ENCODE data around the gene MIEN1. TPM values are rescaled to one million over a fixed set of nuclear protein-coding genes. Genes with fewer than 3 reads are reported as not detected.
A peak's percentile ranks its signal among the peaks of the same experiment; 100 is the strongest.

The MIEN1 gene
- total and polyA plus RNA-seq, 2 of the 13 experiments (the other 11 are each of a cell fraction or from before 2014, with no cell fraction given) = 40.6 to 56.6 TPM

- TF ChIP-seq ZNF124 (CRISPR knock-in tag; IDR thresholded peaks at IDR 0.05) (peak; percentile 10; the same call in 1 of the 2 replicates), MLLT10 (CRISPR knock-in tag; IDR thresholded peaks at IDR 0.05) (no peak), ZNF883 (CRISPR knock-in tag; IDR thresholded peaks at IDR 0.05; ENCODE audit: not compliant biosample characterization) (no peak), HOXA3 (CRISPR knock-in tag; IDR thresholded peaks at IDR 0.05) (peak; percentile 24; the same call in 1 of the 2 replicates), RBM22 (optimal IDR thresholded peaks at IDR 0.05; ENCODE audit: low read length) (no peak), NFIC (IDR thresholded peaks at IDR 0.05; ENCODE audit: low read length) (no peak; the same call in 1 of the 2 replicates), NFKBIZ (CRISPR knock-in tag; IDR thresholded peaks at IDR 0.05) (0 out of 2 replicates have a peak, but pooled peaks have one; percentile 18), ZNF761 (CRISPR knock-in tag; conservative IDR thresholded peaks at IDR 0.05) (no peak), CBX5 (CRISPR knock-in tag; IDR thresholded peaks at IDR 0.05; ENCODE audit: borderline replicate concordance) (peak; percentile 71; the same call in 1 of the 2 replicates), ZNF703 (CRISPR knock-in tag; IDR thresholded peaks at IDR 0.05; ENCODE audit: borderline replicate concordance) (0 out of 2 replicates have a peak, but pooled peaks have one; percentile 21), MZF1 (CRISPR knock-in tag; IDR thresholded peaks at IDR 0.05; ENCODE audit: borderline replicate concordance) (peak; percentile 30; the same call in 1 of the 2 replicates), PPARG (CRISPR knock-in tag; conservative IDR thresholded peaks at IDR 0.05) (0 out of 2 replicates have a peak, but pooled peaks have one; percentile 6), SNAPC4 (CRISPR knock-in tag; IDR thresholded peaks at IDR 0.05) (peak; percentile 75; the same call in 1 of the 2 replicates), KLF11 (CRISPR knock-in tag; IDR thresholded peaks at IDR 0.05) (peak; percentile 53; the same call in 1 of the 2 replicates), ZNF776 (CRISPR knock-in tag; IDR thresholded peaks at IDR 0.05) (0 out of 2 replicates have a peak, but pooled peaks have one; percentile 49), ZNF18 (CRISPR knock-in tag; IDR thresholded peaks at IDR 0.05; ENCODE audit: insufficient replicate concordance) (no peak), ZC3H4 (CRISPR knock-in tag; IDR thresholded peaks at IDR 0.05; ENCODE audit: borderline replicate concordance) (peak; percentile 84)
These were observed 35.2 kb downstream of the MIEN1 start (continued) for GRCh38 chr17:39695089-39695474.

Measured in HepG2 (cell line).